GM12875 (cell line): ENCODE measurements around the gene RPL23.

Experiments used
- H3K4me3 ChIP-seq: one replicate; pipeline ENCODE4 v1.5.1; 2011; ENCODE audit warnings: low read depth, low read length, control low read depth
- TF ChIP-seq, protein P1 (sequence below): IDR thresholded peaks from 2 replicates; pipeline ENCODE4 v1.5.1; 2011; ENCODE audit warnings: low read depth, mild to moderate bottlenecking, control low read depth, inconsistent platforms, low read length, moderate library complexity, borderline replicate concordance; ENCODE audit not compliant: insufficient read depth

RPL23 gene

DNA sequence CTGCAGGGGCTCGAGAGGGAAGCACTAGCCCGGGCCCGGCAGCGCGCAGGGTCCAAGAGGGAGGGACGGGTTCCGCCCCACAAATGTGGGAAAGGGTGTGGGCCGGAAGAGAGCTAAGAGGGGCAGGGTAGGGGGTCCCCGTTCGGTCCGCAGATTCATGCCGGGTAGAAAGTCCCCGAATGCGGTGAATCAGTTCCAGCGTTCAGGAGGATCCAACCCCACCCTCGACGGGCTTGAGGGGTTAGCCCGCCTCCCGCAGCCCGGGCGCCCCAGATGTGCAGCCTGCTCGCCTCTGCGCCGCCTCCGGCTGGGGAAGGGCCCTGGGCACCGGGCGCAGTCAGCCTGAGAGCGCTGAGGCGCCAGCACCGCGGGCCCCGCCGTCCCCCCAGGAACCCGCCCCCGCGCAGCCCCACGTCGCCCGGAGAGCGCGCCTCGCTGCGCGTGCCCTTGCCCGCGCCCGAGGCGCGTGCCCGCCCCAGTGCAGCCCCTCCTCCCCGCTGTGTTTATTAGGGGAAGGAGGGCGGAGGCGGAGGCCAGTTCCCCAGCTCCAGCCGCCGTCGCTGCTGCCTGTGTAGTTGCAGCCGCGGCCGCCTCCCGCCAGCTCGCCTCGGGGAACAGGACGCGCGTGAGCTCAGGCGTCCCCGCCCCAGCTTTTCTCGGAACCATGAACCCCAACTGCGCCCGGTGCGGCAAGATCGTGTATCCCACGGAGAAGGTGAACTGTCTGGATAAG lies 16.2 kb upstream of the RPL23 start, which contains the start of gene LASP1:
LASP1 (plus strand) TSS at position 533 of the 733 bp plus-strand sequence; CDS start at position 665, 132 bp downstream.
- H3K4me3 ChIP-seq, result peak within 1 kb of the TSS; percentile 81
- TF ChIP-seq, protein P1, sequence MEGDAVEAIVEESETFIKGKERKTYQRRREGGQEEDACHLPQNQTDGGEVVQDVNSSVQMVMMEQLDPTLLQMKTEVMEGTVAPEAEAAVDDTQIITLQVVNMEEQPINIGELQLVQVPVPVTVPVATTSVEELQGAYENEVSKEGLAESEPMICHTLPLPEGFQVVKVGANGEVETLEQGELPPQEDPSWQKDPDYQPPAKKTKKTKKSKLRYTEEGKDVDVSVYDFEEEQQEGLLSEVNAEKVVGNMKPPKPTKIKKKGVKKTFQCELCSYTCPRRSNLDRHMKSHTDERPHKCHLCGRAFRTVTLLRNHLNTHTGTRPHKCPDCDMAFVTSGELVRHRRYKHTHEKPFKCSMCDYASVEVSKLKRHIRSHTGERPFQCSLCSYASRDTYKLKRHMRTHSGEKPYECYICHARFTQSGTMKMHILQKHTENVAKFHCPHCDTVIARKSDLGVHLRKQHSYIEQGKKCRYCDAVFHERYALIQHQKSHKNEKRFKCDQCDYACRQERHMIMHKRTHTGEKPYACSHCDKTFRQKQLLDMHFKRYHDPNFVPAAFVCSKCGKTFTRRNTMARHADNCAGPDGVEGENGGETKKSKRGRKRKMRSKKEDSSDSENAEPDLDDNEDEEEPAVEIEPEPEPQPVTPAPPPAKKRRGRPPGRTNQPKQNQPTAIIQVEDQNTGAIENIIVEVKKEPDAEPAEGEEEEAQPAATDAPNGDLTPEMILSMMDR, result no peak

DNA sequence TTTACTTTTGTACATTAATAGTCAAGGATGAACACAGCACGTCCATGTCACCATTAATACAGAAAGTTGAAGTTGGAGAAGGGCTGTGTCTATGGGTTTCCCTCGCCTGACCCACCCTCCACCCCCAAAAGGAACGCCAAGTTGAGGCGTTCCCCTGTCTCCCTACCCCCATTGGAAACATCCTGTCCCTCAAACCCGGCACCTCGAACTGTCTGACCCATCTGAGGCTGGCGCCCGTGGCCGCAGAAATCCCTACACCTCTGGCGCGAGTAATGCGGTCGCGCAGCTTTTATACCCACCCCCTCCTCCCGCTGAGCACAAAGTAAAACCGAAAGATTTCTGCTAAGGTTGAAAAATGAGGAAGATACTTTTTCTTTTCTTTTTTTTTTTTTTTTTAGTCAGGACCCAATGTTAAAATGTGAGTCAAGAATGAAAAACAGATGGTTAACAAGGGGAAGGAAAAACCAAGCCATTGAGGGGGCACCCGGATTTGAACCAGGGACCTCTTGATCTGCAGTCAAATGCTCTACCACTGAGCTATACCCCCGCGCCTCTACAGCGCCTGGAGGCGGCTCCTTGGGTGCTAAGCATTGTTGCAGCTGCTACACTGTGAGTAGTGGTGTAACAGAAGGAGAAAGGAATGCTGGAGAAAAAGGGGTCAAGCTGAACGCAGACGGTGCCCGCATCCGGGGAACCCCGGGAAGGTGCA lies 15.4 kb upstream of the RPL23 start:
- H3K4me3 ChIP-seq, result peak overlapping the region; percentile 81
- TF ChIP-seq, protein P1, result peak; percentile 38; the same call in 1 of the 2 replicates

DNA sequence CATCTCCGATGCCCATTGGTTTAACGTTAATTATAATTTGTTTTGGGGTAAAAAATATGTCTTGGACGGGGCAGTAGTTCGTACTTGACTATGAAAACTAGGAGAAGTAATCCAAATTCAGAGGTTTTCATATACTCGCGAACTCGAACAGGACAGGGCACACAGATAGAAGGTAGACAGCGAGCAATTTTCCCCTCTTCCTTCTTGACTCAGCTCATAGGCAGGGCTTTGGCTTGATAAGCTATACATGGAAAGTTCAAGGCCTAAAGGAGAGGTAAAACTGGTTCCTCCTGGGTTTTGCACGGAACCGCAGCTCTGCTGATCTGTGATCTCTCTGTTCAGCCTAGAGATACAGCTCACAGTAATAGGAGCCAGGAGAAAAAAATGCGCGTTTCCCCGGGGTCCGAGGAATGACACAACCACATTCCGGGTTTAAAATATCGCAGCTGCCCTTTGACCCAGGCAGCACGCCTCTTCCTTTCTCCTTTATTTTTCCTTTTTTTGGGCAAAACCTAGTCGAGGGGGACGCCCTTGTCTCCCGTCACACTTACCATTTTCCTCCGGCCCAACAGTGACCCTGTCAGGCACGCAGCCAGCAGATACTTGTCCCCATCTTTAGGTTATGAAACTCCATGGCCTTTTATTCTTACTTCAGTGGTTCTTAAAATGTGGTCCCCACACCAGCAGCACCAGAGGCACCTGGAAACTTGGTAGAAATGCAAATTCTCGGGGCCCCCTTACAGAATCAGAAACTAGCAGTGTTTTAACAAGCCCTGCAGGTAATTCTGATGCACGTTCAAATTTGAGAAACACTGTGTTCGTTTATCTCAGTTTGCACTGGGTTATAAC lies 14.7 kb upstream of the RPL23 start:
- H3K4me3 ChIP-seq, result peak overlapping the region; percentile 48
- TF ChIP-seq, protein P1, result no peak

DNA sequence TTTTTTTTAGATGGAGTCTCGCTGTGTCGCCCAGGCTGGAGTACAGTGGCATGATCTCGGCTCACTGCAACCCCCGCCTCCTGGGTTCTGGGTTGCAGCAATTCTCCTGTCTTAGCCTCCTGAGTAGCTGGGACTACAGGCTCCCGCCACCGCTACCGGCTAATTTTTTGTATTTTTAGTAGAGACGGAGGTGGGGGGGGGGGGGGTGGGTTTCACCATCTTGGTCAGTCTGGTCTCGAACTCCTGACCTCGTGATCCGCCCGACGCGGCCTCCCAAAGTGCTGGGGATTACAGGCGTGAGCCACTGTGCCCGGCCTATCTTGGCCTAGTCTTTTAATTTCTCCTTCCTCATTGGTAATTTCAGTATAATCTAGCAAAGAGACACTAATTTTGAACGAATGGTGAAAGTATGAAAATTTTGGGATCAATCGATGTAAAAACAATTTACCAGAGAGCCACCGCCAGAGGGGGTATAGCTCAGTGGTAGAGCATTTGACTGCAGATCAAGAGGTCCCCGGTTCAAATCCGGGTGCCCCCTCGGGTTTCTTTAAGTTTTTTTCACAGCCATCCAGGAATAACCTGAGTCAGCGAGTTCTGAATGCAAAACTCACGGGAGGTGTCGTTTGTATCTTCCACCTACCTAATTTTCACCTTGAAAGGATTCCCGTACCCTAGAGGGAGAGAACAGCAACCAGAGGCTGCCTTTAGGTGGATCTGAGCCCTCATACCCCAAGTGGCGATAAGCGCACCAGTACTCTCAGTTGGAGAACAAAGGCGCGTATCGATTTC lies 13.9 kb upstream of the RPL23 start:
- H3K4me3 ChIP-seq, result peak overlapping the region; percentile 48
- TF ChIP-seq, protein P1, result 0 out of 2 replicates have a peak, but pooled peaks have one; percentile 1

DNA sequence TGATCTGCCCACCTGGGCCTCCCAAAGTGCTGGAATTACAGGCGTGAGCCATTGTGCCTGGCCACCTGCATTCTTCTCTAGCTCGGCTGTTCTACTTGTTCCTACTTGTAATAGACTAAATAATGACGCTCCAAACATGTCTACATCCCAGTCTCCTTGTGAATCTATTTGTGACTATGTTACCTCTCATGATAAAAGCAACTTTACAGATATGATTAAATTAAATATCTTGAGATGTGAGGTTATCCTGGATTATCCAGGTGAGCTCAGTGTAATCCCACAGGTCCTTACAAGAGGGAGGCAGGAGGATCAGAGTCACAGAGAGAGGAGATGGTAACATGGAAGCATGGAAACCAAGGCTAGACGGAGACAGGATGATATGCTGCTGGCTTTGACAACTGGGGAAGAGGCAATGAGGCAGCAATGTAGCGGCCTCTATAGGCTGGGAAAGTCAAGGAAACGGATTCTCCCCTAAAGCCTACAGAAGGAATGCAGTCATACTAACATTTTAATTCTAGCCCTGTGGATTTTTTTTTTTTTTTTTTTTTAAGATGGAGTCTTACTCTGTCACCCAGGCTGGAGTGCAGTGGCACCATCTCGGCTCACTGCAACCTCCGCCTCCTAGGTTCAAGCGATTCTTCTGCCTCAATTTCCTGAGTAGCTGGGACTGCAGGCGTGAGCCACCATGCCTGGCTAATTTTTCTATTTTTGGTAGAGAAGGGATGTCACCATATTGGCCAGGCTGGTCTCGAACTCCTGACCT lies 11.3 kb upstream of the RPL23 start:
- no peak overlapping the region for H3K4me3 ChIP-seq
- TF ChIP-seq, protein P1, result no peak
